ENCODE measurements around the gene PAFAH1B2. TPM values are rescaled to one million over a fixed set of nuclear protein-coding genes. Genes with fewer than 3 reads are reported as not detected.

PAFAH1B2 gene
- total RNA-seq, 1 experiment from 2014 or later = 91.3 TPM

DNA sequence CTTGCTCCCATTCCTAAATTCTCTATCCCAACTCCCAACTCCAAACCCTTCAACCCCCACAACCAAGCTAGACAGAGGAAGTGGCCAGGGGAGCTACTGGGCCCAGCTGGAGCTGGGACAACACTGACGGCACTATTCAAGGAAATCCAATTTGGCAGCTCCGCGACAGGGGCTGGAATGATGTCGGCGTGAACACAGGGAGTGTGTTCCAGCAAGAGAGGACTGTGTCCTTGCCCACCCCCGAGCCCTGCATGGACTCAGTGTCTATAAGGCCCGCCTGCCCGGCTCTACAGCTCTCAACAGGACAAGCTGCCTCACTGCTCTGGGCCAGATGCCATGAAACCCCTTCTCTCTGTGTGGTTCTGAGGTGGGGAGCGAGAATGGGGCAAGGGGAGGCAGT, 76.5 kb downstream of the PAFAH1B2 start:
- intact Hi-C loops (cut with micrococcal nuclease; ENCODE audit: unreplicated experiment) = loop anchor here (2.0 kb wide), 1 partner anchor 42 kb away; the partner anchor contains the start of gene SIDT2
- H3K36me3 ChIP-seq (ENCODE audit: low read depth) = peaks cover 19% of the 10 kb centered on the region
- no peaks in the 10 kb centered on the region for H3K27me3 ChIP-seq (ENCODE audit: insufficient read depth, low read depth)
- H3K4me3 ChIP-seq = no peak overlapping the region
- no peak overlapping the region for H3K27ac ChIP-seq
- no TSS peak for BruUV-seq (replicated peaks)
- CTCF ChIA-PET = interaction anchor here (0.6 kb wide), 2 partner anchors 127 to 631 kb away, joined by 3 to 8 read pairs; no protein-coding TSS in a partner anchor
- H3K9me2 ChIP-seq (ENCODE audit: insufficient read depth) = no peaks in the 10 kb centered on the region
- H3K4me1 ChIP-seq (replicated peaks; ENCODE audit: insufficient read depth) = peaks cover 14% of the 10 kb centered on the region
- no peaks in the 10 kb centered on the region for H3K79me2 ChIP-seq (ENCODE audit: low read depth)
- no peak overlapping the region for H2AFZ ChIP-seq
- no peak overlapping the region for H3K4me2 ChIP-seq
- TF ChIP-seq, protein P1, sequence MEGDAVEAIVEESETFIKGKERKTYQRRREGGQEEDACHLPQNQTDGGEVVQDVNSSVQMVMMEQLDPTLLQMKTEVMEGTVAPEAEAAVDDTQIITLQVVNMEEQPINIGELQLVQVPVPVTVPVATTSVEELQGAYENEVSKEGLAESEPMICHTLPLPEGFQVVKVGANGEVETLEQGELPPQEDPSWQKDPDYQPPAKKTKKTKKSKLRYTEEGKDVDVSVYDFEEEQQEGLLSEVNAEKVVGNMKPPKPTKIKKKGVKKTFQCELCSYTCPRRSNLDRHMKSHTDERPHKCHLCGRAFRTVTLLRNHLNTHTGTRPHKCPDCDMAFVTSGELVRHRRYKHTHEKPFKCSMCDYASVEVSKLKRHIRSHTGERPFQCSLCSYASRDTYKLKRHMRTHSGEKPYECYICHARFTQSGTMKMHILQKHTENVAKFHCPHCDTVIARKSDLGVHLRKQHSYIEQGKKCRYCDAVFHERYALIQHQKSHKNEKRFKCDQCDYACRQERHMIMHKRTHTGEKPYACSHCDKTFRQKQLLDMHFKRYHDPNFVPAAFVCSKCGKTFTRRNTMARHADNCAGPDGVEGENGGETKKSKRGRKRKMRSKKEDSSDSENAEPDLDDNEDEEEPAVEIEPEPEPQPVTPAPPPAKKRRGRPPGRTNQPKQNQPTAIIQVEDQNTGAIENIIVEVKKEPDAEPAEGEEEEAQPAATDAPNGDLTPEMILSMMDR (conservative IDR thresholded peaks at IDR 0.05) = no peak
- TF ChIP-seq EZH2 (IDR thresholded peaks at IDR 0.05; ENCODE audit: low read depth) = no peak
- H3F3A ChIP-seq (ENCODE audit: insufficient read depth, low read depth) = peaks cover 10% of the 10 kb centered on the region; the same call in 1 of the 2 replicates
- no peak for DNase-seq
- H4K20me1 ChIP-seq (ENCODE audit: insufficient read depth) = peaks cover 3% of the 10 kb centered on the region; the same call in 1 of the 2 replicates
- POLR2A ChIA-PET (ENCODE audit: unreplicated experiment) = no interaction called here
- H3K9me3 ChIP-seq (ENCODE audit: insufficient read depth, low read depth) = no peaks in the 10 kb centered on the region

DNA sequence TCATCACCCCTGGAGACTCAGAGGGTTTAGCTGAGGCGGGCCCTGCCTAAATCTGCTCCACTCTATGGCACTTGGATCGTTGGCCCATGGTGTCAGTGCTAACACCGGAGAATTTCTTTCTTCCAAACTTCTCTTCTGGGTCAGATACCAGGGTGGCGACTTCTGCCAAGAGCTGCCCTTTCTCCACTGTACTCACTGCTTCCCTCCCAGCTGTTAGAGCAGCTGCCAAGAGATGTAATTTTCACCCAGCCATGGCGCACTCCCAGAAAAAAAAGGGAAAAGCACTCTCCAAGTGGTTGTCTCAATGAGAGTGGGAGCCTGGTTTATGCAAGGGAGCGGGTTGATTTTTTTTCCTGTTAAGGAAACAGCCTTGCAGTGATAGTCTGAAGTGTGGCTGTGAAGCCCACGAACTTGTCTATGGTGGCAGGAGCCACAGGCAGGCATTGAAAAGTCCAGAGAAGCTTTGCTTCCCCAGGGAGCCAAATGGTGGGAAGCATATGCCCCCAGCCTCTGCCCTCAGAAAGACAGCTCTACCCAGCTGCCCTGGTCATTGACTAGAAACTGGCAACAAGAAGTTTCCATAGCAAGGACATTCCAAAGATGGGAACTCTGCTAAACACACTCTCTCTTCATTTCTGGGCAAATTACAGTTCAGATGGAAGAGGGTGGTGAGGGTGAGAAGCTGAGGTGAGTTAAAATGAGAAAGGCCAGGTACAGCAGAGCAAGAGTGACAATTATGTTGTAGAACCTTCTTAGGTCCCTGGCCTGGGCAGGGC, 77.1 kb downstream of the PAFAH1B2 start:
- Histone ChIP-seq H3K27ac (no peak overlapping the region), H2AFZ (no peak overlapping the region), H3K4me3 (no peak overlapping the region), H3K79me2 (ENCODE audit: low read depth) (no peaks in the 10 kb centered on the region), H3K4me2 (peak overlapping the region; percentile 26), H4K20me1 (ENCODE audit: insufficient read depth) (peaks cover 3% of the 10 kb centered on the region; the same call in 1 of the 2 replicates), H3K9me3 (ENCODE audit: insufficient read depth, low read depth) (no peaks in the 10 kb centered on the region), H3K36me3 (ENCODE audit: low read depth) (peaks cover 19% of the 10 kb centered on the region), H3K4me1 (replicated peaks; ENCODE audit: insufficient read depth) (peaks cover 14% of the 10 kb centered on the region), H3K27me3 (ENCODE audit: insufficient read depth, low read depth) (no peaks in the 10 kb centered on the region), H3K9me2 (ENCODE audit: insufficient read depth) (no peaks in the 10 kb centered on the region), H3F3A (ENCODE audit: insufficient read depth, low read depth) (peaks cover 10% of the 10 kb centered on the region; the same call in 1 of the 2 replicates)
- POLR2A ChIA-PET (ENCODE audit: unreplicated experiment) = interaction anchor here (0.5 to 0.6 kb wide), 2 partner anchors 106 to 528 kb away, joined by 4 to 5 read pairs; partner anchors contain the start of gene CEP164
- TSS peak; percentile 29 for BruUV-seq (replicated peaks)
- intact Hi-C loops (cut with micrococcal nuclease; ENCODE audit: unreplicated experiment) = loop anchor here (2.0 kb wide), 1 partner anchor 42 kb away; the partner anchor contains the start of gene SIDT2
- TF ChIP-seq EZH2 (IDR thresholded peaks at IDR 0.05; ENCODE audit: low read depth) = no peak
- TF ChIP-seq, protein P1 (conservative IDR thresholded peaks at IDR 0.05) = no peak
- CTCF ChIA-PET = interaction anchor here (0.6 to 1.9 kb wide), 3 partner anchors 10 to 75 kb away, joined by 5 to 8 read pairs (median 5); partner anchors contain the start of genes PCSK7 and SIDT2
- no peak for DNase-seq

DNA sequence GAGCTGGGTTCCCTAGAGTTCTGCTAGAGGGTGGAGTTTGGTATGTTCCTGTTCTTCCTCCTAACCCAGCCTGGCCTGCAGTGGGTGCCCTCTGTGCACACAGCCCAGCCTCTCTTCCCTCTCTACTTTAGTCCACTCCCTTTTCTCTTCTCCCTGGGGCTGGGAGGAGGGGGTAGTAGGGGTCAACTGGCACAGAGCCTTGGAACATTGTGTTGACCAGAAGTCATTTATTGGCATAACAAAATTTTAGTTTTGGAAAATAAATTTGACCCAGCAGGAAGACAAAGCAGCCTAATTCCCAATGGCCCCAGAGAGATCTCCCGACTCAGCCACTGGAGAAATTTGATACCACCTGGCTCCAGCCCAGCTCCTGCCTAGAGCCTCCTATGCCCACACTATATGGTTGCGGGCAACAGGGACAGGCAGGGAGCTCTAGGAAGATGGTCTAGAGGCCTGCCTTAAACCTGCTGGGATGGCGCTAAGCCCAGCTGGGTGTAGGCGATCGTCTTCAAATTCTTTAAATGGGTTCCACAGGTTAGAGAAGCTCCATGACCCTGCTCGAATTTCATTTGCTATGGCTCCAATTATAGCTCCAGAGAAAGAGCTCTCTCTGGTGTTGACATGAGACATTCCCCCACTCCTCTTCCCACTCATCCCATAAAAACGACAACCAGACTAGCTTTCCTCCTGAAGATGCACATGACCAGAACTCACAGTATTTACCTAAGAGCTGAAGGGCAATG, 77.9 kb downstream of the PAFAH1B2 start:
- Histone ChIP-seq H3K27ac (no peak overlapping the region), H2AFZ (no peak overlapping the region), H3K79me2 (ENCODE audit: low read depth) (no peaks in the 10 kb centered on the region), H3K27me3 (ENCODE audit: insufficient read depth, low read depth) (no peaks in the 10 kb centered on the region), H3K9me2 (ENCODE audit: insufficient read depth) (no peaks in the 10 kb centered on the region), H3K4me1 (replicated peaks; ENCODE audit: insufficient read depth) (peaks cover 14% of the 10 kb centered on the region), H3K9me3 (ENCODE audit: insufficient read depth, low read depth) (no peaks in the 10 kb centered on the region), H3F3A (ENCODE audit: insufficient read depth, low read depth) (peaks cover 10% of the 10 kb centered on the region; the same call in 1 of the 2 replicates), H3K36me3 (ENCODE audit: low read depth) (peaks cover 19% of the 10 kb centered on the region), H4K20me1 (ENCODE audit: insufficient read depth) (peaks cover 3% of the 10 kb centered on the region; the same call in 1 of the 2 replicates), H3K4me2 (peak overlapping the region; percentile 26), H3K4me3 (no peak overlapping the region)
- TF ChIP-seq, protein P1 (conservative IDR thresholded peaks at IDR 0.05) = no peak
- no peak for TF ChIP-seq EZH2 (IDR thresholded peaks at IDR 0.05; ENCODE audit: low read depth)
- intact Hi-C loops (cut with micrococcal nuclease; ENCODE audit: unreplicated experiment) = loop anchor here (2.0 kb wide), 1 partner anchor 43 kb away; the partner anchor contains the start of gene SIDT2
- peak; percentile 40 to 73 for DNase-seq
- CTCF ChIA-PET = interaction anchor here (0.6 to 1.9 kb wide), 5 partner anchors 9 to 226 kb away, joined by 3 to 8 read pairs (median 5); partner anchors contain the start of genes PCSK7 and SIDT2
- no TSS peak for BruUV-seq (replicated peaks)
- POLR2A ChIA-PET (ENCODE audit: unreplicated experiment) = interaction anchor here (0.5 to 0.6 kb wide), 5 partner anchors 44 to 529 kb away, joined by 4 to 6 read pairs (median 4); partner anchors contain the start of genes CEP164, PAFAH1B2 and SIDT2
